ENCODE results near the gene GPS1. TPM values are rescaled to one million over a fixed set of nuclear protein-coding genes. Genes with fewer than 3 reads are reported as not detected.

GPS1 gene
- total and polyA plus RNA-seq, 9 of the 15 experiments (the other 6 are each of a cell fraction or from before 2014, with no cell fraction given), result 3.1 to 167 (median 69.9) TPM

- TF ChIP-seq ZNF609 (CRISPR knock-in tag; IDR thresholded peaks at IDR 0.05; ENCODE audit: borderline replicate concordance), result peak; percentile 17; the same call in 1 of the 2 replicates
- TF ChIP-seq ZNF592 (IDR thresholded peaks at IDR 0.05), result peak; percentile 90
- TF ChIP-seq NFYB (IDR thresholded peaks at IDR 0.05; ENCODE audit: extremely low read depth, insufficient read length), result no peak
- peak in 1 of 2 experiments; percentile 14; a peak in 1 of 4 replicates for TF ChIP-seq NONO (IDR thresholded peaks at IDR 0.05; ENCODE audit: low read depth in 2 of 2, low read length in 1 of 2)
- no peak for TF ChIP-seq PHB (CRISPR knock-in tag; IDR thresholded peaks at IDR 0.05)
- no peak for TF ChIP-seq ASH1L (IDR thresholded peaks at IDR 0.05; ENCODE audit: borderline replicate concordance, low read depth, partially characterized antibody)
- TF ChIP-seq PBX2 (CRISPR knock-in tag; IDR thresholded peaks at IDR 0.05; ENCODE audit: low read depth), result no peak
- no peak for TF ChIP-seq PBX2 (tag; conservative IDR thresholded peaks at IDR 0.05; ENCODE audit: low read depth)
- TF ChIP-seq FOSL1 (tag; conservative IDR thresholded peaks at IDR 0.05), result no peak
- peak; percentile 46; the same call in 1 of the 2 replicates for TF ChIP-seq STAG1 (CRISPR knock-in tag; IDR thresholded peaks at IDR 0.05; ENCODE audit: borderline replicate concordance)
- TF ChIP-seq E4F1 (CRISPR knock-in tag; IDR thresholded peaks at IDR 0.05; ENCODE audit: borderline replicate concordance), result no peak
These were observed 47.5 kb downstream of the GPS1 start (continued) for GRCh38 chr17:82098939-82099763.

Data from K562 (cell line).